H1 (cell line): ENCODE measurements around the gene LMNTD1. TPM values are rescaled to one million over a fixed set of nuclear protein-coding genes. Genes with fewer than 3 reads are reported as not detected.

Experiments
- CTCF ChIA-PET: fragments of 300-600 bp; sonication (Branson Sonifier 250); formaldehyde crosslinking; loops from one replicate; lab custom pipeline; 2021; ENCODE audit not compliant: partially characterized antibody; lab: Charles Lee
- POLR2A ChIA-PET: fragments of 300-600 bp; sonication (Branson Sonifier 250); formaldehyde crosslinking; loops from one replicate; lab custom pipeline; 2021; ENCODE audit warnings: inconsistent platforms; ENCODE audit not compliant: partially characterized antibody; lab: Charles Lee
- DNase-seq, 2 experiments: peaks; one replicate each; pipeline versions ENCODE4 v3.0.0 to v3.0.0-alpha.2; 2010 to 2022; ENCODE audit warnings: low spot score in 2 of 2, low read depth in 1 of 2, mixed read lengths in 1 of 2
- FAIRE-seq: peaks from 2 replicates; lab custom pipeline; 2011; peaks lifted over from hg19 to GRCh38; lab: Jason Lieb, UNC
- H2AFZ ChIP-seq: 2 replicates; pipeline ENCODE4 v1.8.1; 2012; ENCODE audit warnings: low read length, inconsistent platforms
- H2AK5ac ChIP-seq: 2 replicates; pipeline ENCODE4 v1.6.1; 2013; ENCODE audit warnings: low read depth, low read length
- H2BK120ac ChIP-seq: replicated peaks from 2 replicates; pipeline ENCODE3; 2013; ENCODE audit warnings: low read depth, low read length, inconsistent platforms
- H2BK12ac ChIP-seq: 2 replicates; pipeline ENCODE4 v1.6.1; 2013; ENCODE audit warnings: low read depth, low read length
- H2BK15ac ChIP-seq: 2 replicates; pipeline ENCODE4 v1.6.1; 2013; ENCODE audit warnings: low read length
- H2BK20ac ChIP-seq: 2 replicates; pipeline ENCODE4 v1.6.1; 2013; ENCODE audit warnings: low read length
- H2BK5ac ChIP-seq: 2 replicates; pipeline ENCODE4 v1.6.1; 2013; ENCODE audit warnings: low read depth, low read length
- H3K14ac ChIP-seq: 2 replicates; pipeline ENCODE4 v1.6.1; 2013; ENCODE audit warnings: inconsistent platforms; ENCODE audit not compliant: insufficient read length
- H3K18ac ChIP-seq: 2 replicates; pipeline ENCODE4 v1.6.1; 2013; ENCODE audit warnings: low read length; ENCODE audit errors: extremely low read depth
- H3K23ac ChIP-seq: 2 replicates; pipeline ENCODE4 v1.6.1; 2013; ENCODE audit warnings: inconsistent platforms; ENCODE audit not compliant: insufficient read length
- H3K23me2 ChIP-seq: 2 replicates; pipeline ENCODE4 v1.6.1; 2013; ENCODE audit warnings: low read depth, low read length
- H3K27ac ChIP-seq: 2 replicates; pipeline ENCODE4 v1.6.1; 2011; ENCODE audit warnings: low read depth, low read length, inconsistent platforms
- H3K27me3 ChIP-seq, 4 experiments: replicated peaks in 1 of 4; 1 replicate in 1 of 4; 2 replicates in 3 of 4; pipeline versions ENCODE4 v1.6.1 to v1.8.1; 2011 to 2013; ENCODE audit warnings: low read length in 3 of 4, mild to moderate bottlenecking in 3 of 4, inconsistent platforms in 2 of 4, mixed read lengths in 2 of 4, moderate library complexity in 1 of 4; ENCODE audit not compliant: control insufficient read depth in 3 of 4, insufficient read depth in 3 of 4; ENCODE audit errors: extremely low read depth in 1 of 4
- H3K36me3 ChIP-seq, 4 experiments: 2 replicates each; pipeline versions ENCODE4 v1.6.1 to v1.8.1; 2011 to 2013; ENCODE audit warnings: mild to moderate bottlenecking in 4 of 4, low read length in 3 of 4, moderate library complexity in 2 of 4, control low read depth in 1 of 4, inconsistent platforms in 1 of 4; ENCODE audit not compliant: insufficient read depth in 4 of 4, control insufficient read depth in 2 of 4
- H3K4ac ChIP-seq: replicated peaks from 2 replicates; pipeline ENCODE3; 2013; ENCODE audit warnings: low read length, low read depth, mixed read lengths, inconsistent platforms; ENCODE audit not compliant: insufficient read length
- H3K4me1 ChIP-seq, 4 experiments: replicated peaks in 1 of 4; 1 replicate in 1 of 4; 2 replicates in 3 of 4; pipeline versions ENCODE4 v1.6.1 to v1.8.1; 2011 to 2013; ENCODE audit warnings: low read length in 3 of 4, inconsistent platforms in 2 of 4, mixed read lengths in 1 of 4; ENCODE audit not compliant: insufficient read depth in 4 of 4, control insufficient read depth in 3 of 4
- H3K4me2 ChIP-seq, 2 experiments: 2 replicates each; pipeline versions ENCODE4 v1.6.1 to v1.8.1; 2011 to 2013; ENCODE audit warnings: low read depth in 2 of 2, low read length in 2 of 2, control low read depth in 1 of 2, inconsistent platforms in 1 of 2, mild to moderate bottlenecking in 1 of 2; ENCODE audit not compliant: insufficient read depth in 1 of 2
- H3K4me3 ChIP-seq, 4 experiments: fragments of 200-600, 300-600 bp in 1 of 4; sonication (generic), shearing (Covaris generic), sonication (Bioruptor Twin) in 1 of 4; 2 replicates each; pipeline versions ENCODE4 v1.5.1 to v1.8.1; 2011 to 2016; ENCODE audit warnings: low read length in 4 of 4, low read depth in 3 of 4, control low read depth in 2 of 4, inconsistent platforms in 2 of 4, mild to moderate bottlenecking in 2 of 4, mixed read lengths in 1 of 4, moderate library complexity in 1 of 4; ENCODE audit not compliant: insufficient read depth in 2 of 4; ENCODE audit errors: extremely low read depth in 1 of 4
- H3K56ac ChIP-seq: replicated peaks from 2 replicates; pipeline ENCODE3; 2013; ENCODE audit warnings: low read depth, mild to moderate bottlenecking, mixed read lengths, low read length, inconsistent platforms; ENCODE audit not compliant: insufficient read length
- H3K79me1 ChIP-seq: 2 replicates; pipeline ENCODE4 v1.6.1; 2013; ENCODE audit warnings: low read depth, low read length, control low read depth
- H3K79me2 ChIP-seq, 2 experiments: 2 replicates each; pipeline versions ENCODE4 v1.6.1 to v1.8.1; 2012 to 2013; ENCODE audit warnings: low read length in 2 of 2, mild to moderate bottlenecking in 2 of 2, inconsistent platforms in 1 of 2; ENCODE audit not compliant: insufficient read depth in 2 of 2, control insufficient read depth in 1 of 2
- H3K9ac ChIP-seq, 4 experiments: replicated peaks in 1 of 4; 1 replicate in 1 of 4; 2 replicates in 3 of 4; pipeline versions ENCODE4 v1.6.1 to v1.8.1; 2011 to 2013; ENCODE audit warnings: low read depth in 3 of 4, low read length in 3 of 4, control low read depth in 2 of 4, mild to moderate bottlenecking in 2 of 4, moderate library complexity in 2 of 4, inconsistent platforms in 1 of 4; ENCODE audit errors: extremely low read depth in 1 of 4
- H3K9me3 ChIP-seq, 2 experiments: 2 replicates each; pipeline versions ENCODE4 v1.6.1 to v1.8.1; 2012 to 2013; ENCODE audit warnings: mild to moderate bottlenecking in 2 of 2, moderate library complexity in 2 of 2, control low read depth in 1 of 2, inconsistent platforms in 1 of 2, low read depth in 1 of 2, low read length in 1 of 2, mixed read lengths in 1 of 2; ENCODE audit not compliant: insufficient read depth in 2 of 2
- H4K20me1 ChIP-seq, 2 experiments: replicated peaks in 1 of 2; 2 replicates each; pipeline versions ENCODE3 to v1.8.1; 2011 to 2013; ENCODE audit warnings: inconsistent platforms in 2 of 2, low read length in 2 of 2, mild to moderate bottlenecking in 1 of 2; ENCODE audit not compliant: insufficient read depth in 2 of 2, control insufficient read depth in 1 of 2
- H4K5ac ChIP-seq: 2 replicates; pipeline ENCODE4 v1.6.1; 2013; ENCODE audit warnings: low read length, low read depth, mixed read lengths, inconsistent platforms; ENCODE audit not compliant: insufficient read length
- H4K8ac ChIP-seq: 2 replicates; pipeline ENCODE4 v1.8.0; 2013; ENCODE audit warnings: mild to moderate bottlenecking, moderate library complexity, low read length, inconsistent platforms; ENCODE audit not compliant: insufficient read depth; ENCODE audit errors: extremely low read depth
- H4K91ac ChIP-seq: replicated peaks from 2 replicates; pipeline ENCODE3; 2013; ENCODE audit warnings: low read length, mixed read lengths, inconsistent platforms; ENCODE audit not compliant: insufficient read length
- BCL11A ChIP-seq, 2 experiments: IDR thresholded peaks; one replicate each; pipeline ENCODE4 v1.6.1; 2011; ENCODE audit warnings: low read depth in 2 of 2, low read length in 2 of 2, mild to moderate bottlenecking in 2 of 2
- BRCA1 ChIP-seq: IDR thresholded peaks from 2 replicates; pipeline ENCODE4 v1.6.1; 2012; ENCODE audit warnings: low read depth, low read length, improper control_type of control experiment
- MAFK ChIP-seq: IDR thresholded peaks from 2 replicates; pipeline ENCODE4 v1.6.1; 2012; ENCODE audit warnings: low read depth, mild to moderate bottlenecking, improper control_type of control experiment, low read length
- POLR2A ChIP-seq, 2 experiments: IDR thresholded peaks; 1 replicate in 1 of 2; 2 replicates in 1 of 2; pipeline ENCODE4 v1.6.1; 2011; ENCODE audit warnings: low read depth in 2 of 2, low read length in 2 of 2, mild to moderate bottlenecking in 2 of 2; ENCODE audit errors: control extremely low read depth in 1 of 2
- RAD21 ChIP-seq, 2 experiments: IDR thresholded peaks in 1 of 2; conservative IDR thresholded peaks in 1 of 2; 2 replicates each; pipeline ENCODE4 v1.6.1; 2011; ENCODE audit warnings: low read depth in 2 of 2, low read length in 2 of 2, improper control_type of control experiment in 1 of 2, inconsistent platforms in 1 of 2, mild to moderate bottlenecking in 1 of 2, moderate library complexity in 1 of 2
- RFX5 ChIP-seq: IDR thresholded peaks from 2 replicates; pipeline ENCODE4 v1.6.1; 2011; ENCODE audit warnings: low read depth, low read length, improper control_type of control experiment, borderline replicate concordance
- SP1 ChIP-seq: IDR thresholded peaks from 2 replicates; pipeline ENCODE4 v1.6.1; 2011; ENCODE audit warnings: low read depth, low read length
- SP2 ChIP-seq: IDR thresholded peaks from 2 replicates; pipeline ENCODE4 v1.6.1; 2012; ENCODE audit warnings: mild to moderate bottlenecking, low read length, inconsistent platforms
- SUZ12 ChIP-seq: fragments of 200-600 bp; sonication (generic); IDR thresholded peaks from 2 replicates; pipeline ENCODE4 v1.6.1; 2012; ENCODE audit warnings: mild to moderate bottlenecking, inconsistent platforms, low read length, moderate library complexity, mixed read lengths
- TAF7 ChIP-seq: optimal IDR thresholded peaks from 2 replicates; pipeline ENCODE3; 2011; ENCODE audit warnings: low read depth, mild to moderate bottlenecking, inconsistent platforms, low read length, moderate library complexity, borderline replicate concordance
- TEAD4 ChIP-seq: IDR thresholded peaks from 2 replicates; pipeline ENCODE4 v1.6.1; 2012; ENCODE audit warnings: low read depth, low read length, inconsistent platforms, mixed read lengths
- WGBS, 2 experiments: shearing (Covaris generic) in 1 of 2; methylation state at CpG; one replicate each; pipeline versions ENCODE4 v1.1.6 to v1.1.7; 2013 to 2015; ENCODE audit warnings: low lambda C conversion rate in 2 of 2, mixed read lengths in 2 of 2, inconsistent platforms in 1 of 2, low coverage in 1 of 2, missing lambda C conversion rate in 1 of 2; ENCODE audit not compliant: insufficient replicate concordance in 2 of 2, insufficient coverage in 1 of 2, insufficient read length in 1 of 2; ENCODE audit errors: extremely low coverage in 1 of 2, missing lambda C conversion rate in 1 of 2; 5-methylcytosine and 5-hydroxymethylcytosine counted together
- polyA plus RNA-seq, 7 experiments: library from polyadenylated mRNA; depleted of rRNA in 3 of 7; stranded (reverse) in 5 of 7; unstranded in 2 of 7; fragments of >200 nt in 5 of 7; fragments of 200-250 nt in 2 of 7; gene quantifications; 1 replicate in 5 of 7; 2 replicates in 1 of 7; 4 replicates in 1 of 7; pipeline versions ENCODE4 v1.2.1 to v1.2.3, GENCODE V29; 2011 to 2013; ENCODE audit warnings: missing spikeins in 2 of 7, mixed read lengths in 2 of 7
- total RNA-seq: library from RNA; stranded (reverse); fragmentation: NEBNext Ultra II Directional; extraction: Animal tissue kit (Norgen Biotek cat#: 25700); gene quantifications from 2 replicates; pipeline ENCODE4 v1.2.1, GENCODE V29; 2021
- TF ChIP-seq, protein P1 (sequence below): IDR thresholded peaks from 2 replicates; pipeline ENCODE4 v1.6.1; 2011; ENCODE audit warnings: low read length, improper control_type of control experiment

Gene LMNTD1
- total and polyA plus RNA-seq, 2 of the 8 experiments (the other 6 are each of a cell fraction or from before 2014, with no cell fraction given), result not detected

DNA sequence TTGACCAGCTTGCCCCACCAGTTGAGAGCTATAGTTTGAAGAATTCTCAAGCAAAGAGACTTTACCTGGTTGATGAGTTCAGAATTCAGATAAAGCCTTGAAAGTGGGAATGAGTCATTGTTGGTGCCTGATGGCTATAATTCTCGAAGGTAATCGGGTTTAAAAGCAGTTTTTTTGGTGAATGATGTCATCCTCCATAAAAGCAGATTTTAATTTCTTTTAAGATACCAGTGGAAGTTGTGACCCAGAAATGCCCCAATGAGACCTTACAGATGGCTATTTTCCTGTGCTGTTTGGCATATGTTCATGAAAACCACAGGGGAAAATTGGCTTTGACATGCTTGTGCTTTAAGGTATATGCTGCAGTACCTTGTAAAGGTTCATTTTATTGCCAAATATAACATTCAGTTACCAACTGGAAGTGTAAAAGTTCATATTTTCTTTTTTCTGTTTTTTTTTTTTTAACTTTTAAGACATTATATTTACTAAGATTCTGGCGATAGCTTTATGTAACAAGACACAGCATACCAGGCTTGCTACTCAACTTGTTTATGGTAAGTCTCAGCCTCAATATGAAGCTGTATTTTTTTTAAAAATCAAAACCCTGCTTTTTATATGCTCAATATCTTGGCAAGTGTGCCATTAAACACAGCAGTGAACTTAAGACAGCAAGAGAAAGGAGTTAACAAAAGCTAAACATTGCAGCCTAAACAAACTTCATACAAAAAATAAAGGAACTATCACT is 119.3 kb downstream of the LMNTD1 start:
- Histone ChIP-seq H4K5ac (no peak overlapping the region), H3K4ac (no peak overlapping the region), H3K9ac (no peak overlapping the region), H3K18ac (no peak overlapping the region), H3K56ac (no peak overlapping the region), H4K20me1 (no peaks in the 10 kb centered on the region), H3K36me3 (no peaks in the 10 kb centered on the region), H3K14ac (no peak overlapping the region), H2BK12ac (no peak overlapping the region), H2BK20ac (no peak overlapping the region), H4K8ac (no peak overlapping the region), H3K79me2 (no peaks in the 10 kb centered on the region), H3K4me2 (no peak overlapping the region), H3K27ac (no peak overlapping the region), H2BK5ac (no peak overlapping the region), H3K4me3 (no peak overlapping the region), H3K27me3 (no peaks in the 10 kb centered on the region), H3K4me1 (peaks cover 0 to 3% (median 0%) of the 10 kb centered on the region in 4 experiments; a peak in 2 of 7 replicates), H4K91ac (no peak overlapping the region), H3K79me1 (no peaks in the 10 kb centered on the region), H2AFZ (no peak overlapping the region), H2BK120ac (no peak overlapping the region), H3K23me2 (no peaks in the 10 kb centered on the region), H3K9me3 (no peaks in the 10 kb centered on the region; a peak in 1 of 4 replicates), H2BK15ac (no peak overlapping the region), H3K23ac (no peak overlapping the region), H2AK5ac (no peak overlapping the region)
- FAIRE-seq (no peak), DNase-seq (no peak)
- ChIA-PET POLR2A (no interaction called here), CTCF (interaction anchor here (0.6 to 1.6 kb wide), 5 partner anchors 11 to 632 kb away, joined by 3 to 6 read pairs (median 3); no protein-coding TSS in a partner anchor)
- WGBS, 2 experiments, result 56% methylated on average over 3 of the region's 3 CpGs; no CpG with 5 or more reads in 1 of the 2 experiments
- TF ChIP-seq SP1 (no peak), TAF7 (no peak), RFX5 (no peak), MAFK (no peak), BRCA1 (no peak), POLR2A (IDR thresholded peaks at IDR 0.05; ENCODE audit: control extremely low read depth in 1 of 2, low read depth in 2 of 2, low read length in 2 of 2) (no peak), SP2 (no peak), TEAD4 (no peak), SUZ12 (no peak), RAD21 (IDR thresholded peaks at IDR 0.05 in 1 of 2, conservative IDR thresholded peaks at IDR 0.05 in 1 of 2; ENCODE audit: low read depth in 2 of 2, low read length in 2 of 2) (no peak), BCL11A (IDR thresholded peaks at IDR 0.05; ENCODE audit: low read depth in 2 of 2, low read length in 2 of 2) (no peak)
- TF ChIP-seq, protein P1, sequence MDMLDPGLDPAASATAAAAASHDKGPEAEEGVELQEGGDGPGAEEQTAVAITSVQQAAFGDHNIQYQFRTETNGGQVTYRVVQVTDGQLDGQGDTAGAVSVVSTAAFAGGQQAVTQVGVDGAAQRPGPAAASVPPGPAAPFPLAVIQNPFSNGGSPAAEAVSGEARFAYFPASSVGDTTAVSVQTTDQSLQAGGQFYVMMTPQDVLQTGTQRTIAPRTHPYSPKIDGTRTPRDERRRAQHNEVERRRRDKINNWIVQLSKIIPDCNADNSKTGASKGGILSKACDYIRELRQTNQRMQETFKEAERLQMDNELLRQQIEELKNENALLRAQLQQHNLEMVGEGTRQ, result no peak
